Activated CD4-positive, alpha-beta T cell treated with anti-CD3 and anti-CD28 coated beads for 1 hour (primary cell): Measurements from ENCODE around the gene MRGPRF.
"Not testable (repeated sequence)": the region's sequence is repeated elsewhere in the genome, so short reads cannot be mapped to it uniquely, and the experiment has no call there.

Experiments
- DNase-seq: peaks from one replicate; pipeline ENCODE4 v3.0.0-alpha.2; 2020

The MRGPRF gene

DNA sequence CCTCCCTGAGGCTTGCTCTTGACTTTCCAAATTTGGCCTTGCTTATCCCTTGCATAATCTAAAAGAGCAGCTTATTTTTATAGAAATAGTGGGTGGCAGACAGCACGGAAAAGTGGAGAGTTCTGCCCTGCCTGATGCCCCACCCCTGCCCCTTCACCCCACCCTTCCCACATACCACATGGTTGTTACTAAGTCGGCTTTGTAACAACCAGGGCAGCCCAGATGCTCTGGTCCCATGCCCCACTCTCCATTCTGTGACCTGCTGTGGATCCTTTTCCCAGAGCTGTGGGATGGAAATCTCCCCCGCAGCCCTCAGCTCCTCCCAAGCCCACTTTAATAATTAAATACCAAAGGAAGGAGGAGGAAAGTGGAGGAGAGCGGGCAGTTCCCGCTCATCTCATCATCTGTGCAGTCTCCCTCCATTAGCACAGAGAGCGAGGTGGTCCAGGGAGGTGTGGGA is 10.9 kb downstream of the MRGPRF start:
- DNase-seq = no peak

DNA sequence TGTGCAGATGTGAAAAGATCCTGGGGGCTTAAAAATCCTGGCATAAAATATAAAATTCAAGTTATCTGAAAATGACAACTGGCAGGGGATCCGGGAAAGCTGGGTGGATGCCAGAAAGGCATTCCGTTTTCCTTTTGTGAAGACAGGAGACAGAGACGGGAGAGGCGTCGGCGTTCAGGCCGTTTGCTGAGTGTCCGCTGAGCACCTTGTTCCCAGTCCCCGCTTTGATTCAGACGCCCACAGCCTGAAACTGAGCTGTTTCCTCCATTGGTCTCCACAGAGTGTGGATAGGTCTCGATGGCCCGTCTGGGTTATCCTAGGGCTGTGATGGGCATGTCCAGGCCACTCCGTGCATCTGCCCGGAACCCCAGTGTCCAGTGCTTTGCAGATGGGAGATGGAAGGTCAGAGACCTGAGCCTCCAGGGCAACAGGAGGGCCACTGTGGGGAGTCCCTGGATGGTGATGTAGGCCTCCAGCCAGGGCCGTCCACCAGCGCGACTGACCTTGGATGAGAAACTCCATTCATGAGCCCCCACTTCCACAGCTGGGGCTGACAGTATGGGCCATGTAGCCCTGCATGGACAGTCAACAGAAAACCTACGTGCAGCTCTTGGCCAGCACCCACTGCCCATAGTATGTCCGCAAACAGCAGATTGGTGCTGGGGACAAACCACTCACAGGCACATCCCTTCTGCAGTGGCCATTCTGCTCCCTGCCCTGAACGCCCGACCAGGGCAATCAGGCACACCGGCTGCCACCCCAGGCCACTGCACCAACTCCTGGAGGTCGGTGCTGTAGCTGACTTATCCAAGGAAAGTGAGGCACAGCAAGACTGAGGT is 11.6 kb downstream of the MRGPRF start:
- no peak for DNase-seq

DNA sequence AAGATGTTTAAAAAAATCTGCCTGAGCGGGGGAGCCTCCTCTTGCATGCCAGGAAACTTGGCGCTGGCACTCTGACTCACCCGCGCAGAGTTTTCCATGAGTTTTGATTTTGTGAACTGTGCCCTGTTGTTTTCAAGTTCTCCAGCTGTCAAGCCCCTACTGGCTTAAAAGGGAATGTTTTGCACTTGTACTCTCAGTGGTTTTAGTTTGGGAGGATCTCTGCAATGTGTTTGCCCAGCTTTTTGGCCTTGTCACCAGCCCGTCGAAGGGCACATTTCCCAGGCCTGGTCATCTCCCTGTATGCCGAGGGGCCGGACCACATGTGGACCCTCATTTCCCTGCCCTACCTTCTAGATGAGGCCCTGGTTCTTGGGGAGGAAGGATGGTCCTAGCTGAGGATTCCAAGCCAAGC is 12.2 kb downstream of the MRGPRF start:
- DNase-seq = no peak

DNA sequence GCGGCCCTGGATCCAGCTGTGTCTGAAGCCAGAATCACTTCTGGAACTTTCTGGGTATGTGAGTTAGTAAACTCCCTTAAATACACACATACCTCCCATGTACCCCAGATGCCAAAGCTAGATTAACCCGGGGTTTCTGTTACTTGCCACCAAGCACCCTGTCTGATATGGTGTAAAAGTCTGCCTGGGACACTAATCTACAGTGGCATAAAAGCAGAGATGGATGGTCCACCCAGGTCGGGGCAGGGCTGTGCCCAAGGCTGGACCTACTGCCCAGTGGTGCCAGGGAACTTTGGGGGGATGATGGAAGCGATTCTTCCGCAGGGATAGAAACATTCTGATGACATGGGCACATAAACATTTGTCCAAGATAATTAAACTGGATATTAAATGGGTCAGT is 12.7 kb downstream of the MRGPRF start:
- DNase-seq = no peak

DNA sequence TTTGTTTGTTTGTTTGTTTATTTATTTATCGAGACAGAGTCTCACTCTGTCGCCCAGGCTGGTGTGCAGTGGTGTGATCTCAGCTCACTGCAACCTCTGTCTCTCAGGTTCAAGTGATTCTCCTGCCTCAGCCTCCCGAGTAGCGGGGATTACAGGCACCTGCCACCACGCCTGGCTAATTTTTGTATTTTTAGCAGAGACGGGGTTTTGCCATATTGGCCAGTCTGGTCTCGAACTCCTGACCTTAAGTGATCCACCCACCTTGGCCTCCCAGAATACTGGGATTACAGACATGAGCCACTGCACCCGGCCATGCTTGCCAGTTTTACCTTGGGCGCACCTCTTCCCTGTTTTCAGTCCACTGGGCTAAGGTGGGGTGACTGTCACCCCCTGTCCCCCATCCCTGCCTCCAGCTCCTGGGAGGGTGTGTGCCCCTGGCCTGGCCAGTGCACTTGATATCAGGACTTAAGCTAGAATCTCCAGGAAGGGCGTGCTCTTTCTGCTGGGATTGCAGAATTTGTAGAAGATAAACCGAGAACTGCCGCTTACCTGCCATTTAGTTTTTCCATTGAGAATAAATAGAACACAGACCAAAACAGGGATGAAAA is 13.2 kb downstream of the MRGPRF start:
- DNase-seq = not testable (repeated sequence)

DNA sequence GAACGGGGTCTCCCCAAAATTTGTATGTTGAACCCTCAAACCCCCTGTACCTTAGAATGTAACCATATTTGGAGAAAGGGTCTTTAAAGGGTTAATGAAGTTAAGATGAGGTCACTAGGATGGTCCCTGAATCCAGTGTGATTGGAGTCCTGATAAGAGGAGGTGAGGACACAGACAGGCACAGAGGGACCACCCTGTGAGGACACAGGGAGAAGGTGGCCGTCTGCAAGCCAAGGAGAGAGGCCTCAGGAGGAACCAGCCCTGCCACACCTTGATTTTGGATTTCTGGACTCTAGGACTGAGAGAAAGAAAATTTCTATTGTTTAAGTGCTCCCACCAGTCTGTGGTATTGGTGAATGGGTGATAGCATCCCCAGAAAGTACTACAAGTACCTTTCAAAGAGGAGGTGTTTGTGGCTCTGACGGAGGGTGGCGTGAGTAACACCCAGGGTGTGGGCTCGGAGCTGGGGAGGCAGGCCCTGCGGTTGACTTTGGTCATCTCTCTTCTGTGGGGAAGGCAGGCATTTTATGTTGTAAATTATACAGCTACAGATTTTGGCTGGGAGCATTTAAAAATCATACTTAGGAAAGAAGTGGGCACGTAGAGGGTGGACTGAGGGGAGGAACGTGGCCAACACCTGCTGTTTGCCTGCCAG is 13.8 kb downstream of the MRGPRF start:
- no peak for DNase-seq

DNA sequence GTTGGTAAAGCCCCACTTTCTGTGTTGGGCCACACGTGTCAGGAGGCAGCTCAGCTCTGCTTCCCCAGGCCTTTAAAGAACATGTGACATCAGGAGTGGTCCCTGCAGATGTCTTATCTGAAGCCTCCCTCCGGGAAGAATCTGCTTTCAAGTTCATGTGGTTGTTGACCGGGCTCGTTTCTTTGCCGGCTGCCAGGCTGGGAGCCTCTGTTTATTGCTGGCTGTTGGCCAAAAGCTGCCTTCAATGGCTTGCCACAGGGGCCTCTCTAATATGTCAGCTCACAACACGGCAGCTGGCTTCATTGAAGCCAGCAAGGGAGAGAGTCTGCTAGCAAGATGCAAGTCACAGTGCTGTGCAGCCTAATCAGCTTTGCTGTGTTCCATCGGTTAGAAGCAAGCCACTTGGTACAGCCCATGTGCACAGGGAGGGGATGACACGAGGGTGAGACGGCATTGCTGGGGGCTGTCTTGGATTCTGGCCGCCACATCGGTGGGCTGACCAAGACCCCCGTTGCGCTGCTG is 14.6 kb downstream of the MRGPRF start:
- DNase-seq = no peak

DNA sequence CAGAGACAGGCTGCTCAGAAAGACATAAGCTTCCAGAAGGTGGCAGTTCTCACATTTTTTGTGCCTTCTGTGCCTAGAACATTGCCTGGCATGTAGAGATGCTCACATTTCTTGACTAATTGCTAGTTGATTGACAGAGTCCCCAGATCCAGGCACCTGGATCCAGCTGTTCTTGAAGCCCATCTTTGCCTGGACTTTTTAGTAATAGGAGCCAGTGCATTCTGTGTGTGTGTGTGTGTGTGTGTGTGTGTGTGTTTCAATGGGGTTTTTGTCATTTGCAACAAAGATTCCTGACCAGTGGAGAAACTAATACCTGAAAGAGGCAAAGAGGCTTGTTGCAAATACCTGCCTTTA is 15.1 kb downstream of the MRGPRF start:
- no peak for DNase-seq

DNA sequence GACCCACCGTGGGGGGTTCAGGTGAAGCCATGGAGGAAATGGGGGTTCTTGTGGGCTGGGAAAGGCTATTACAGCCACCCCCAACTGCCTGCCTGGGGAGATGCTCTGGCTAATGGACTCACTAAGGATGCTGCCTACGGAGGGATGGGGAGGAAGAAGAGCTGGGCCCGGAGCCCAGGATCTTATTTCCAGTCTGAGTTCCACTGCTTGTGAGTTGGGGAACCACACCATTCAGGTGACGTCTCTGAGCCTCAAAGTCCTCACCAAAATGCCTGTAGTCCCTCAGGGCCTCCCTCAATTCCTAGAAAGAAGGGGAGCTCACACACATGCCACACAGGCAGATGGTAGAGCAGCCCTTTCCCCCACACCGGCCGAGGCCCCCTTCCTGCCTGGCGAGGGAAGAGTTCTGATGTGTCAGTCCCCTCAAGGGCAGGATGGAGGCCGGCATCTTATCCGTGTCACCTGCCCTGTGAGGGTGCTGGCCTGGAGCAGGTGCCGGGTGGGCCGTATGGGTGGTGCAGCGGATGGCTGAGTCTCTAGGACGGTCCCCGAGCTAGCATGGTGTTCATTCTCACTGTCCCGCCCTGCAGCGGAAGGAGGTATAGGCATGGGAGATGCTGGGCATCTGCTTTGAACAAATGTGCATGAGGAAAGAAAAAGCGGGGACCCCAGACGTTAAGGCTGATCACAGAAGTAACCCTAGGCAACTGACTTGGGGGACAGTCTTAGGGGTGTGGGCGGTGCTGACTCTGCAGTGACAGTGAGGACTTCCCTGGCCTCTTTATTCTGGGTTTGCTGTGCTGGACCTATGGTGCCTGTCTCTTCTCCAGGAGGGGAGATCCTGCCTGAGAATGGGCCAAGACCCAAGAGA is 15.7 kb downstream of the MRGPRF start:
- DNase-seq = no peak

DNA sequence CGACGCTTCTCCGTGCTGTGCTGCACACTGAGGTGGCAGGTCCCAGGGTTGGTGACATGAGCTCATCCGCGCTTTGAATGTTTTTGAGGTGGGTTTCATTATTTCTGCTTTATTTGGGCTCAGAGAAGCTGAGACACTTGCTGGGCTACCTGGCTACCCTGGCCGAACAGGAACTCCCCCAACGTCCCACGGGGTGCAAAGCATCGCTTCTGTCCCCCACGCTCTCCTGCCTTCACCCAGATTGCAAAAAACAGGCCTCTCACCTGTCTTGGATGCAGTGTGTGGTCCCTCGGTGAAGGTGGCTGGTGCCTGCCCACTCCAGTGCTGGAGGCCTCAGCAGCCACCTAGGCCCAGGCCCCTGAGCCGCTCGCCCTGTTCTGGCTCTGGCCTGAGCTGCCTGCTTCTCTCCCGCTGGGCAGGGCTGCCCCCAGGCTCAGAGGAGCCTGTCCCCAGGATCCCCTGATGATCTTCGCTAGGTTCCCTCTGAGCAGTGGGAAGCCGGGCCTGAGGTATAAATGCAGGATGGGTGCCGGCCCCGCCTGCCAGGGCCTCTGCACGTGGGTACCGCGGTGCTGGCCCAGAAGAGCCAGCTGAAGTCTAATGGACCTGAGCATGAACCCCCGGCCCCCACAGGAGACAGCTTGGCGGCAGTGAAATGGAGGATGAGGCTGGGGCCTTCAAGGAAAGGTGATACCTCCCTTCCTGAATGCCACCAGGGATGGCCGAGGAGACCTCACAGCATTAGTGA is 16.5 kb downstream of the MRGPRF start:
- DNase-seq = no peak

DNA sequence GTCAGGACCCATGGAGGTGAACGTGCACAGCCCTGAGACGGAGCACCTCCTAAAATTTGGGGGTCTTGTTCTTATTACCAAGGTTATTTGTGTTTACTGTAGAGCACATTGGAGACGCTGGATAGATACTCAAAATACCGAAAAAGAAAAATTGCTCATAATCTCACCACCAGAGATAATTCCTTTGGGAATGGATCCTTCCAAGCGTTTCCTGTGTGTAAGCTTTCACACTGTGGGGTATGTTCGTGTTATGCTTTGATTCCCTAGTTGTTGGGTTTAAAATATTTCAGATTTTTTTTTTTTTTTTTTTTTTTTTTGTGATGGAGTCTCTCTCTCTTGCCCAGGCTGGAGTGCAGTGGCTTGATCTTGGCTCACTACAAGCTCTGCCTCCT is 18.2 kb downstream of the MRGPRF start:
- no peak for DNase-seq

DNA sequence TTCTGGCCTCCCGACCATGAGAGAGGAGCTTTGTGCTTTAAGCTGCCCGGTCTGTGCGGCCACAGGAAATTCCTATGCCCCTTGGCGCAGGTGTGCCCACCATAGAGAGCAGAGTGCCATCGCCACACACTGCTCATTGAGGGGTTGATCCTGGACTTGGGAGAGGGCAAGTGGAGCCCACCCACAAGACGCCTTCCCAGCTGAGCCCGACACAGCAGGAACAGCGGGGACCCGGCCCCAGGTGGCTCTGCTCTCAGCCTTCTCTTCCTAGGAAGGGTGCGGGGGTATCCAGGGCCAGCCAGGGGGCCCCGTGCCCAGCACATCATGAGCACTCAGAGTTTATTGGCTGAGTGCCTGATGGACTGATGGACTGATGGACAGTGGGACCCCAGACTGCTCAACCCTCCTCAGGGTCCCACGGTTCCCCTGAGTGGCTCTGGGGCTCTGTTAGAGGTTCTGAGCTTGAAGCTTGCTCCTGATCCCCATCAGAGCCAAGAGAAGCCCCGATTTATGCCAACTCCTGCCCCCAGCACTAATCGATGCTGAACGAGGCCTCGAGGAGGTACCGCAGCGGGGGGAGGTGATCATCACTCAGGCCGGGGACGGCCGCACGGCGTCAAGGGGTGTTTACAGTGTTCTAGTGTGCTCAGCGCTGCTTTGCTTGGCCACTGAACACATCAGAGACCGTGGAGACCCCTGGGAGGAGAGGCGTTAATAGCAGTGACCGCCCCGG is 18.7 kb downstream of the MRGPRF start:
- DNase-seq = no peak

DNA sequence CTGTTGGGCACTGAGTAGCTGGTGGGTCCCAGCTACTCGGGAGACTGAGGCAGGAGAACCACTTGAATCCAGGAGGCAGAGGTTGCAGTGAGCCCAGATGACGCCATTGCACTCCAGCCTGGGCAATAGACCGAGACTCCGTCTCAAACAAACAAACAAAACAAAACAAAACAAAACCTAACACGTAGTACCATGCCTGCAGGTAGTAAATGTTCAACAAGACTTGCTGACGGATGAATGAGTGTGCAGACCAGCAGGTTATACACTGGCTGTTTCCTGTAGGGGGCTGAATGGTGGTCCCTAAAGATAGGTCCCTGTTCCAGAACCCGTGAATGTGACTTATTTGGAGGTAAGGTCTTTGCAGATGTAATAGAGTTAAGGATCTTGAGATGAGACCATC is 19.5 kb downstream of the MRGPRF start:
- DNase-seq = no peak

DNA sequence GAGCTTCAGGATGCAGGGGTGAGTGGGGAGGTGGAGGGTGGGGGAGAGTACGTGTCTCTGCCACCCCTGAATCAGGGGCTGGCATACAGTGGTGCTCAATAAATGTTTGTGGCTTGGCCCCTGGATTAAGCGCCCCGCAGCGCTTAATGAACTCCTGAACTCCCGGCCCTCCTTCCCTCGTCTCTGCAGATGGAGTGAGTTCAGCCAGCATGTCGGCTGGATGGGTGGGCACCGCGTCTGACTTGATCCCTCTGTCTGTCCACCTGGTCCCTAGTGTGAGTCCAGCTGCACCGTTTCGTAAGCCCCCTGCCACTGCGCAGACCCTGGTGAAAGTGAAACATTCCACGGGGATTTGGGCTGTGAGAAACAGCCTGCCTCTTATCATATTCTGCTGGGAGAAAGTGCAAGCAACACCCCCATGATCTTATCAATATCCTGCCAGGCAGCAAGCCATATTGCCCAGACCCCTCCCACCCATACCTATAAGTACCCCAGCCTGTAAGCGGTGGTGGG is 20.2 kb downstream of the MRGPRF start:
- DNase-seq = no peak

DNA sequence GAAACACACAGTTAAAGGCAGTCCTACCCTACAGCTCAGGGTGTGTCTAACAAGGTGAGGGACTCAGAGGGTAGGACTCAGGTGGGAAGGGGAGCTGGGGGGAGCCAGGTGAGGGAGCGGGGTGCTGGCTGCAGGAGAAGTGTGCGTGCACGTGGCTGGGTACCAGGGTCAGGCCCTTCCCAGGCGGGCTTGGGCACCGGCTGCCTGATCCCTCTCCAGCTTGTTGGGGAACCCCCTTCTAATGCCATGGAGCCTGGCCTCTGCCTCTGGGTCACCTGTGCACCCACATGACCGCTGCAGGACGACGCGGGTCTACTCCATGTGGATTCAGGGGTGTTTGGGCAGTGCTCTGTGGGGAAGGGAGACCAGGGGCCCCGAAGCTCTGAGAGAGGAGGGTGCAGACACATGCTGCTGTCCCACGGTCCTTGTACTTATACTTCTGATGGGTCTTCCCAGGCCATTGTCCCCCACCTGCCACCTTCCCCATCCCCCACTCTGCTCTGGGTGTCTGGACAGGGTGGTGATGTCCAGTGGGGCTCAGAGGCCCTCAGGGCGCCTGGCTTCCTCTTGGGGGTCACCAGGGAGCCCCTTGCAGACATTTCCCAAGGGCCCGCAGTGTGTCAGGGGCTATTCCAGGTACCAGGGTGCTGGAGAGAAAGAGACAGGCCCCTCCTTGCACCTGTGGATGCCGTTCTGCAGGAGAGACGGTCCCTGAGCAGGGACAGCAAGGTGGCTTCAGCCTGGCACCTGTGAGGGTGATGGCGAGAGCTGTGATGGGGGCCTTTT is 21.9 kb downstream of the MRGPRF start:
- DNase-seq = no peak

DNA sequence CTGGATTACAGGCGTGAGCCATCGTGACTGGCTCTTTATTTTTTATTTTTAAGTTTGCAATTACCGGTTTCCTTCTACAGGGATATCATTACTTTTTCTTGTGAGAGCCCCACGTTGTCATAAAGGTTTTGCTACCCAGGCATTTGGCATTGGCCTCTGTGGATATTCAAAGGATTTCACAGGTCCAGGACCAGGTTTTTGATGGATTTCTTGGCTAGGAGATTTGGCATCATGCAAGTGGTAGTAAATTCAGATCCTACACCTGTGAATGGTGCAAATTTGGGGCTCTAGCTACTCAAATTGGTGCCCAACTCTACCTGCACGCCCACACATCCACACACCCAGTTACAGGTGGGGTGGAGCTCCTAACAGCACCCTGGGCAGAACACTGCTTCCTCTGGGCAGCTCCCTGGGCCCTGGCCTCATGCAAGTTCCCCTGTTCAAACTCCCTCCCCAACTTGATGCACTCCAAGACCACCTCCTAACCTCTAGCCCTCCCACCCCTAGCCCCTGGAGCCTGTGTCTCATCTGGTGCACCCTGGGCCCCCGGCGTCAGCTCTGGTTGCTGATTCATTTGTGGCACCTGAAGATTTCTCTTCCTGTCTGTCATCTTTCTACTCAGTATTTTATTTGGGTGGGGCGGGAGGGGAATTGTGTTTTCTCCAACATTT is 23.0 kb downstream of the MRGPRF start:
- DNase-seq = no peak

DNA sequence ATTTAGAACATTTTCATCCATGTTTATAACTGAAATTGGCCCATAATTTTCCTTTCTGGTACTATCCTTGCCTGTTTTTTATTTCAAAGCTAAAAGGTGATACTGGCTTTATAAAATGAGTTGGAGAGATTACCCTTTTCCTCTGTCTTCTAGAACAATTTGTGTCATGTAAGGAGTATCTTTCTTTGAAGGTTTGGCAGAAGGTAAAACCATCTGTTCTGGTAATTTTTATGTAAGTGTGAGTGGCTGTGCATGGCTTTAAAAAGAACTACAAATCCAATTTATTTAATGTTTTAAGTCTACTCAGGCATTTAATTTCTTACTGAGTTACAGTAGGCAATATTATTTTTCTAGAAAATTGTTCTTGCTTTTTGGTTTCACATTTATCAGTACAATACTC is 24.6 kb downstream of the MRGPRF start:
- DNase-seq = no peak

DNA sequence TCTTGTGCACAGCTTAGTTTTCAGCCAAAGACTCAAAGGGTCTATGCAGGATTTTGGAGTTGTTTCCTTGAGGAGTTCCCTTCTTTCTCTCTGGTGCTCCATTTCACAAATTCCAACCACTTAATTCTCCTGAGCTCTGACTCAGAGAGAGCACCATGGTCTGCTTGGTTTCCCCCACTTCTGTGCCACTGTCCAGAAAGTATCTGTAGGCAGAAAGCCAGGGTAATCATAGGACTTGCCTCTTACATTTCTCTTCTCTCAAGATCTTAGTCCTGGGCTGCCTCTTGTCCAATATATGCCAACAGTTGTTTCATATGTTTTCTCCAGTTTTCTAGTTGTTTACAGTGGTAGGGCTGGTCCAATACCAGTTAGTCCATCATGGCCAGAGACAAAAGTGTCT is 25.8 kb downstream of the MRGPRF start:
- no peak for DNase-seq

DNA sequence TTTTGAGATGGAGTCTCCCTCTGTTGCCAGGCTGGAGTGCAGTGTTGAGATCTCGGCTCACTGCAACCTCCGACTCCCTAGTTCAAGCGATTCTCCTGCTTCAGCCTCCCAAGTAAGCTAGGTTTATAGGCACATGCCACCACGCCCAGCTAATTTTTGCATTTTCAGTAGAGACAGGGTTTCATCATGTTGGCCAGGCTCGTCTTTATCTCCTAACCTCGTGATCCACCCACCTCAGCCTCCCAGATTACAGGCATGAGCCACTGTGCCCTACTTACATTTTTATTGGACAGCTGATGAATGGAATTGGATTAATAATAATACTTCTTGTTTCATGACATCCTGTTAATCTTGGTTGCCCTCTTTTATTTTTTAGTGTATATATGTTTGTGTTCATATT is 29.2 kb downstream of the MRGPRF start:
- DNase-seq = no peak

DNA sequence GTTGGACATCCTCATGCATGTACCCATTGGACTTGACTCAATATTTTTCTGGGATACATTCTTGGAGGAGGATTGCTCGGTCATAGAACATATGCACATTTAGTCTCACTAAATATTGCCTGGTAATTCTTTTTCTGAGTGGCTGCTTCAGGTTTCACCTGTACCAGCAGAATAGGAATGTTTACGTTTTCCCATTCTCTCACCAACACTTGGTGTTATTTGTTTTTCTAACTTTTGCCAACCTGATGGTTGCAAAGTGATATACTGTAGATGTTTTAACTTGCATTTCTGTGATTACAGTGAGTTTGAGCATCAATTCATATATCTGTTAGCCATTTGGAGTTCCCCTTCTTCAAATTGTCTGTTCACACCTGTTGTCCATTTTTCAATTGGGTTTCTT is 30.9 kb downstream of the MRGPRF start:
- no peak for DNase-seq
